HCT116 (cell line): ENCODE measurements around the gene MGME1.

Source experiments
- CTCF ChIP-seq, 3 experiments: fragments of 200-600 bp in 1 of 3; sonication (generic) in 1 of 3; IDR thresholded peaks in 2 of 3; conservative IDR thresholded peaks in 1 of 3; 2 replicates each; pipeline ENCODE4 v1.5.1; 2012 to 2017; ENCODE audit warnings: low read depth in 2 of 3, low read length in 2 of 3, antibody characterized with exemption in 1 of 3, borderline replicate concordance in 1 of 3, control low read depth in 1 of 3, mild to moderate bottlenecking in 1 of 3, mixed read lengths in 1 of 3, mixed run types in 1 of 3, moderate library complexity in 1 of 3; ENCODE audit not compliant: insufficient read depth in 1 of 3
- EZH2 ChIP-seq: fragments of 200-600 bp; sonication (generic); IDR thresholded peaks from 2 replicates; pipeline ENCODE4 v1.6.1; 2017; ENCODE audit warnings: antibody characterized with exemption, mixed run types
- EZH2phosphoT487 ChIP-seq: fragments of 200-600 bp; IDR thresholded peaks from 2 replicates; pipeline ENCODE4 v1.6.1; 2018; ENCODE audit warnings: antibody characterized with exemption, borderline replicate concordance
- POLR2A ChIP-seq: IDR thresholded peaks from 2 replicates; pipeline ENCODE4 v1.7.0; 2011; ENCODE audit warnings: borderline replicate concordance; ENCODE audit not compliant: insufficient read depth, insufficient read length; ENCODE audit errors: extremely low read depth
- POLR2AphosphoS5 ChIP-seq: IDR thresholded peaks from 2 replicates; pipeline ENCODE4 v1.6.1; 2011; ENCODE audit warnings: mild to moderate bottlenecking, low read depth, low read length, moderate library complexity
- SP1 ChIP-seq: IDR thresholded peaks from 2 replicates; pipeline ENCODE4 v1.6.1; 2012; ENCODE audit warnings: low read depth
- SRF ChIP-seq: IDR thresholded peaks from 2 replicates; pipeline ENCODE4 v1.6.1; 2012; ENCODE audit warnings: low read depth
- YY1 ChIP-seq: IDR thresholded peaks from 2 replicates; pipeline ENCODE4 v1.6.1; 2011; ENCODE audit warnings: low read length, low read depth, moderate library complexity, mild to moderate bottlenecking; ENCODE audit not compliant: insufficient replicate concordance; ENCODE audit errors: extremely low read depth
- ZBTB33 ChIP-seq: IDR thresholded peaks from 2 replicates; pipeline ENCODE4 v1.6.1; 2011; ENCODE audit warnings: mild to moderate bottlenecking, low read length, moderate library complexity; ENCODE audit not compliant: insufficient replicate concordance; ENCODE audit errors: extremely low read depth
- ZFX ChIP-seq: fragments of 450-650 bp; IDR thresholded peaks from 2 replicates; pipeline ENCODE4 v1.6.1; 2017
- ZNF274 ChIP-seq: fragments of 200-500 bp; sonication (Bioruptor generic); IDR thresholded peaks from 2 replicates; pipeline ENCODE4 v1.6.1; 2014; ENCODE audit warnings: mild to moderate bottlenecking, low read depth, low read length, inconsistent platforms

GRCh38 chr20:17935761-17936160, 33.1 kb upstream of the MGME1 start:
- TF ChIP-seq ZNF274 (no peak), CTCF (IDR thresholded peaks at IDR 0.05 in 2 of 3, conservative IDR thresholded peaks at IDR 0.05 in 1 of 3; ENCODE audit: borderline replicate concordance in 1 of 3, insufficient read depth in 1 of 3, low read depth in 2 of 3, low read length in 2 of 3) (no peak), ZFX (no peak), POLR2AphosphoS5 (no peak), EZH2phosphoT487 (no peak), POLR2A (no peak), EZH2 (no peak), ZBTB33 (no peak), SP1 (no peak), YY1 (no peak), SRF (no peak)
